NCI-H2171 treated with DMSO at 0.1 percent for 48 hours (cell line): ENCODE measurements around the gene DGKI.

Experiments used
- DNase-seq: peaks from one replicate; lab custom pipeline; 2025; lab: John Stamatoyannopoulos, UW

The DGKI gene

GRCh38 chr7:137685433-137686164 is 161.2 kb downstream of the DGKI start:
- no peak for DNase-seq

GRCh38 chr7:137684776-137685175 is 162.0 kb downstream of the DGKI start:
- DNase-seq, result no peak

GRCh38 chr7:137684316-137684715 is 162.5 kb downstream of the DGKI start:
- no peak for DNase-seq

GRCh38 chr7:137682596-137682995 is 164.2 kb downstream of the DGKI start:
- DNase-seq, result no peak

- DNase-seq, result no peak
Measured at GRCh38 chr7:137681657-137682562, 164.9 kb downstream of the DGKI start.

GRCh38 chr7:137674551-137675409 is 172.0 kb downstream of the DGKI start:
- DNase-seq, result no peak

GRCh38 chr7:137674048-137674447 is 172.7 kb downstream of the DGKI start:
- DNase-seq, result no peak

GRCh38 chr7:137671920-137672319 is 174.9 kb downstream of the DGKI start:
- DNase-seq, result no peak

GRCh38 chr7:137670222-137671064 is 176.3 kb downstream of the DGKI start:
- no peak for DNase-seq

- no peak for DNase-seq
Measured at GRCh38 chr7:137669706-137670105, 177.1 kb downstream of the DGKI start.

GRCh38 chr7:137668404-137668803 is 178.4 kb downstream of the DGKI start:
- DNase-seq, result no peak

GRCh38 chr7:137667633-137668387 is 179.0 kb downstream of the DGKI start:
- peak; percentile 52 for DNase-seq

GRCh38 chr7:137664846-137665245 is 181.9 kb downstream of the DGKI start:
- no peak for DNase-seq

- no peak for DNase-seq
Measured at GRCh38 chr7:137661634-137662033, 185.1 kb downstream of the DGKI start.

GRCh38 chr7:137658190-137658900 is 188.4 kb downstream of the DGKI start:
- no peak for DNase-seq

- DNase-seq, result no peak
Measured at GRCh38 chr7:137657476-137658189, 189.1 kb downstream of the DGKI start.

GRCh38 chr7:137656850-137657232 is 189.9 kb downstream of the DGKI start:
- no peak for DNase-seq

GRCh38 chr7:137656227-137656849 is 190.4 kb downstream of the DGKI start:
- DNase-seq, result peak; percentile 61

- DNase-seq, result no peak
Measured at GRCh38 chr7:137655804-137656203, 191.0 kb downstream of the DGKI start.
